T-helper 2 cell treated with Interferon-gamma antibody and Interleukin-4, amounts not matched to agents 5 μg/mL and 100 μg/mL, for 36 hours (primary cell): ENCODE data around the gene GM2A.
"Not testable (repeated sequence)": the region's sequence is repeated elsewhere in the genome, so short reads cannot be mapped to it uniquely, and the experiment has no call there.

Experiments used
- DNase-seq: peaks from one replicate; pipeline ENCODE4 v3.0.0; 2021; ENCODE audit warnings: low spot score
- H3K27ac Mint-ChIP-seq: one replicate; pipeline ENCODE4 v1.8.0; 2021; ENCODE audit warnings: mild to moderate bottlenecking, mixed read lengths
- H3K27me3 Mint-ChIP-seq: one replicate; pipeline ENCODE4 v1.8.0; 2021; ENCODE audit warnings: low read depth, mixed read lengths
- H3K36me3 Mint-ChIP-seq: one replicate; pipeline ENCODE4 v1.8.0; 2021; ENCODE audit warnings: low read depth, mixed read lengths
- H3K4me1 Mint-ChIP-seq: one replicate; pipeline ENCODE4 v1.8.0; 2021; ENCODE audit warnings: low read depth, mixed read lengths
- H3K4me3 Mint-ChIP-seq: one replicate; pipeline ENCODE4 v1.8.0; 2022; ENCODE audit warnings: mild to moderate bottlenecking, moderate library complexity, mixed read lengths
- H3K9me3 Mint-ChIP-seq: one replicate; pipeline ENCODE4 v1.8.0; 2021; ENCODE audit warnings: mixed read lengths

The GM2A gene

DNA sequence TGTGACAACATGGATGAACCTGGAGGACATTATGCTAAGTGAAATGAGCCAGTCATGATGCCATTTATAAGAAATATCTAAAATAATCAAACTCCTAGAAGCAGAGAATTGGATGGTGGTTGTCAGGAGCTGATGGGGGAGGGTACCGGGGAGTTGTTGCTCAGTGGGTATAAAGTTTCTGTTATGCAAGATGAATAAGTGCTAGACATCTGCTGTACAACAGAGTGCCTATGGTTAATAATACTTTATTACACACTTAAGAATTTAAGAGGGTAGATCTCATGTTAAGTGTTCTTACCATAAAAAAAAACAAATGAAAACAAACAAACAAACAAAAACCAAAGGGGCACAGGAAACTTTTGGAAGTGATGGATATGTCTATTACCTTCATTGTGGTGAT, 16.1 kb upstream of the GM2A start:
- Mint-ChIP-seq H3K4me1 (peaks cover 20% of the 10 kb centered on the region), H3K36me3 (peaks cover 2% of the 10 kb centered on the region), H3K27ac (no peak overlapping the region), H3K4me3 (no peak overlapping the region), H3K27me3 (no peaks in the 10 kb centered on the region), H3K9me3 (no peaks in the 10 kb centered on the region)
- no peak for DNase-seq

DNA sequence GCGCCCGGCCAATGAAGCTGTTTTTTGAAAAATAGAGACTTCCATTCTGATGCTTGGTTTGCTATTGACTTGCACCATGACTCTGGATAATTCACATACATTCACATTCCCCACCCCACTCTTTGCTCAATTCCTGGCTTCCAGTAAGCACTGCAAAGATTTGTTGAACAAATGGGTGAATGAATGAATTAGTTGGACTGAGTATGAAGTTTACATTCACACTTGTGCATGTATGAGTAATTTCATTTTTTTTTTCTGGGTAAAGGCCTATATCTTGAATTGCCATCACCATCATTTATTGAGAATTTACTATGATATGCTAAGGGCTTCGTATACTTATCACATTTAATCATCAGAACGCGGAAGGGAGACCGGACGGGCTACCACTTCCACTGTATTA, 15.3 kb upstream of the GM2A start:
- H3K4me1 Mint-ChIP-seq = peaks cover 23% of the 10 kb centered on the region
- DNase-seq = no peak
- H3K27me3 Mint-ChIP-seq = no peaks in the 10 kb centered on the region
- peaks cover 2% of the 10 kb centered on the region for H3K36me3 Mint-ChIP-seq
- H3K4me3 Mint-ChIP-seq = no peak overlapping the region
- H3K9me3 Mint-ChIP-seq = no peaks in the 10 kb centered on the region
- no peak overlapping the region for H3K27ac Mint-ChIP-seq

- no peaks in the 10 kb centered on the region for H3K27me3 Mint-ChIP-seq
- no peak for DNase-seq
- H3K4me3 Mint-ChIP-seq = no peak overlapping the region
- H3K27ac Mint-ChIP-seq = no peak overlapping the region
- H3K4me1 Mint-ChIP-seq = peaks cover 22% of the 10 kb centered on the region
- no peaks in the 10 kb centered on the region for H3K9me3 Mint-ChIP-seq
- H3K36me3 Mint-ChIP-seq = peaks cover 2% of the 10 kb centered on the region
Measured at GRCh38 chr5:151238303-151238741, 14.7 kb upstream of the GM2A start.

- no peaks in the 10 kb centered on the region for H3K9me3 Mint-ChIP-seq
- H3K4me1 Mint-ChIP-seq = peaks cover 26% of the 10 kb centered on the region
- H3K27me3 Mint-ChIP-seq = no peaks in the 10 kb centered on the region
- H3K36me3 Mint-ChIP-seq = peaks cover 2% of the 10 kb centered on the region
- DNase-seq = no peak
- H3K27ac Mint-ChIP-seq = no peak overlapping the region
- no peak overlapping the region for H3K4me3 Mint-ChIP-seq
Measured at GRCh38 chr5:151239237-151239861, 13.6 kb upstream of the GM2A start.

DNA sequence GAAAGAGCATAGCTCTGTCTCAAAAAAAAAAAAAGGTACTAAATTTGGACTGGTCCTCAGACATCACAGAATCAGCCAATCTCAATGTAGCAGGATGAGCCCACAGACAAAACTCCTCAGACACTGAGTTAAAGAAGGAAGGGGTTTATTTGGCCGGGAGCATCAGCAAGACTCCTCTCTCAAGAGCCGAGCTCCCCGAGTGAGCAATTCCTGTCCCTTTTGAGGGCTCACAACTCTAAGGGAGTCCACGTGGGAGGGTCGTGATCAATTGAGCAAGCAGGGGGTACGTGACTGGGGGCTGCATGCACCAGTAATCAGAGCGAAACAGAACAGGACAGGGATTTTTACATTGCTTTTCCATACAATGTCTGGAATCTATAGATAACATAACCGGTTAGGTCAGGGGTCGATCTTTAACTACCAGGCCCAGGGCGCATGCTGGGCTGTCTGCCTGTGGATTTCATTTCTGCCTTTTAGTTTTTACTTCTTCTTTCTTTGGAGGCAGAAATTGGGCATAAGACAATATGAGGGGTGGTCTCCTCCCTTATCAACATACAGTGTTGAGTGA, 12.6 kb upstream of the GM2A start:
- not testable (repeated sequence) for H3K4me3 Mint-ChIP-seq, DNase-seq, H3K27ac Mint-ChIP-seq, H3K36me3 Mint-ChIP-seq, H3K9me3 Mint-ChIP-seq, H3K27me3 Mint-ChIP-seq
- H3K4me1 Mint-ChIP-seq = peaks cover 24% of the 10 kb centered on the region

- H3K27me3 Mint-ChIP-seq = no peaks in the 10 kb centered on the region
- no peak overlapping the region for H3K27ac Mint-ChIP-seq
- no peak overlapping the region for H3K4me3 Mint-ChIP-seq
- no peaks in the 10 kb centered on the region for H3K36me3 Mint-ChIP-seq
- no peak for DNase-seq
- peaks cover 22% of the 10 kb centered on the region for H3K4me1 Mint-ChIP-seq
- no peaks in the 10 kb centered on the region for H3K9me3 Mint-ChIP-seq
Measured at GRCh38 chr5:151240924-151241635, 11.9 kb upstream of the GM2A start.

DNA sequence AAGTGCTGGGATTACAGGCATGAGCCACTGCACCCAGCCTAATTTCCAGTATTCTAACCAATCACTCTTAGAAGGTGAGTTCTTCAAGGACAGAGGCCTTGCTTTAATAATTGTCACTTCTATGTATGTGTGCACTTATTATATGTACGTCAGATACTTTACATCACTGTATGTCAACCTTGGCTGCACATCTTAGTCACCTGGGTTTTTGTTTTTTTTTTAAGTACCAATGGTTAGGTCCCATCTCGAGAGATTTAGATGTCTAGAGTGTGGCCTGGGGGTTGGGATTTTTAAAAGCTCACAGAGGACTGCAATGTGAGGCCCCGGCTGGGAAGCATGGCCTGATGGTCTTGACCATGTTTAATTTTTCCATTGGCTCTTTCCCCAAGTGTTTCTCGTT, 9.9 kb upstream of the GM2A start:
- H3K4me3 Mint-ChIP-seq = no peak overlapping the region
- H3K4me1 Mint-ChIP-seq = peaks cover 18% of the 10 kb centered on the region
- no peaks in the 10 kb centered on the region for H3K27me3 Mint-ChIP-seq
- no peak overlapping the region for H3K27ac Mint-ChIP-seq
- DNase-seq = no peak
- H3K36me3 Mint-ChIP-seq = no peaks in the 10 kb centered on the region
- H3K9me3 Mint-ChIP-seq = no peaks in the 10 kb centered on the region

GRCh38 chr5:151243564-151243963, 9.4 kb upstream of the GM2A start:
- Mint-ChIP-seq H3K27ac (no peak overlapping the region), H3K9me3 (no peaks in the 10 kb centered on the region), H3K4me1 (peaks cover 18% of the 10 kb centered on the region), H3K27me3 (no peaks in the 10 kb centered on the region), H3K36me3 (no peaks in the 10 kb centered on the region), H3K4me3 (no peak overlapping the region)
- DNase-seq = no peak

- Mint-ChIP-seq H3K4me1 (peaks cover 17% of the 10 kb centered on the region), H3K27me3 (no peaks in the 10 kb centered on the region), H3K27ac (no peak overlapping the region), H3K36me3 (no peaks in the 10 kb centered on the region), H3K9me3 (no peaks in the 10 kb centered on the region), H3K4me3 (no peak overlapping the region)
- DNase-seq = no peak
Measured at GRCh38 chr5:151244206-151244605, 8.8 kb upstream of the GM2A start.

- H3K9me3 Mint-ChIP-seq = no peaks in the 10 kb centered on the region
- H3K4me3 Mint-ChIP-seq = no peak overlapping the region
- no peak overlapping the region for H3K27ac Mint-ChIP-seq
- H3K27me3 Mint-ChIP-seq = no peaks in the 10 kb centered on the region
- H3K4me1 Mint-ChIP-seq = peaks cover 20% of the 10 kb centered on the region
- no peaks in the 10 kb centered on the region for H3K36me3 Mint-ChIP-seq
- no peak for DNase-seq
Measured at GRCh38 chr5:151245680-151246219, 7.2 kb upstream of the GM2A start.

DNA sequence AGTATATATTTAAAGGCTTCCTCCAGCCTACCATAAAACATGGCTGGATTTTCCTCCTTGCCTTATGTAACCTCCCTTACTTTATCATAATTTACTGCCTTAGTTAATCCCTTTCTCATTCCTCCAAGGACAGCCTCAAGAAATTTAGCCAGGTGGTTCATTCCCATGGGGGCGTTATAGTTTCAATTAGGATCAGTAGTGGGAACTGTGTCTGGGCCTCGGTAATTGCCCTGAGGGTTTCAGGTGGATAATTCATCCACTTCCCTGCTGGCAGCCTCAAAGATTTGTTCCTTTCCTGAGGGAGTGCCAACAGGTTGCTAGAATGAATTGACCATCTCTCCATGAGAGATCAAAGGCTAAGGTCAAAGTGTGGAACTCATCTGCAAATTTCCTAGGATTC, 4.3 kb upstream of the GM2A start:
- no peak for DNase-seq
- Mint-ChIP-seq H3K36me3 (no peaks in the 10 kb centered on the region), H3K9me3 (no peaks in the 10 kb centered on the region), H3K27ac (no peak overlapping the region), H3K27me3 (no peaks in the 10 kb centered on the region), H3K4me3 (no peak overlapping the region), H3K4me1 (peaks cover 31% of the 10 kb centered on the region)

- H3K4me1 Mint-ChIP-seq = peaks cover 30% of the 10 kb centered on the region
- H3K27ac Mint-ChIP-seq = no peak overlapping the region
- H3K4me3 Mint-ChIP-seq = no peak overlapping the region
- DNase-seq = no peak
- no peaks in the 10 kb centered on the region for H3K9me3 Mint-ChIP-seq
- H3K27me3 Mint-ChIP-seq = no peaks in the 10 kb centered on the region
- no peaks in the 10 kb centered on the region for H3K36me3 Mint-ChIP-seq
Measured at GRCh38 chr5:151249281-151249680, 3.7 kb upstream of the GM2A start.

- Mint-ChIP-seq H3K4me1 (peaks cover 35% of the 10 kb centered on the region), H3K27me3 (no peaks in the 10 kb centered on the region), H3K4me3 (peak overlapping the region; percentile 94), H3K27ac (peak overlapping the region; percentile 83), H3K36me3 (no peaks in the 10 kb centered on the region), H3K9me3 (no peaks in the 10 kb centered on the region)
- no peak for DNase-seq
Measured at GRCh38 chr5:151250346-151251000, 2.5 kb upstream of the GM2A start.

GRCh38 chr5:151251001-151251551, 1.9 kb upstream of the GM2A start:
- H3K36me3 Mint-ChIP-seq = no peaks in the 10 kb centered on the region
- no peaks in the 10 kb centered on the region for H3K9me3 Mint-ChIP-seq
- DNase-seq = peak; percentile 48
- no peaks in the 10 kb centered on the region for H3K27me3 Mint-ChIP-seq
- peak overlapping the region; percentile 83 for H3K27ac Mint-ChIP-seq
- peak overlapping the region; percentile 94 for H3K4me3 Mint-ChIP-seq
- H3K4me1 Mint-ChIP-seq = peaks cover 40% of the 10 kb centered on the region
